K562 (cell line): Measurements from ENCODE around the gene OXSR1. TPM values are rescaled to one million over a fixed set of nuclear protein-coding genes. Genes with fewer than 3 reads are reported as not detected.
A peak's percentile ranks its signal among the peaks of the same experiment; 100 is the strongest.

Source experiments
- ATAC-seq: fragments of 200-7000 bp; cut with Tn5 transposase; 3 replicates; pipeline ENCODE4 v1.9.1; 2020; ENCODE audit warnings: moderate library complexity
- BruUV-seq: library from RNA; stranded (reverse); fragments of 400-500 nt; replicated peaks from 2 replicates; lab custom pipeline; 2021; lab: Mats Ljungman, UMichigan
- CTCF ChIA-PET: fragments of 300-600 bp; formaldehyde crosslinking; extraction: SDS; loops from one replicate; lab custom pipeline; 2021; ENCODE audit warnings: low intra/inter-chr PET ratio; lab: Yijun Ruan, JAX
- POLR2A ChIA-PET: fragments of 300-600, 350-650 bp; sonication (Branson Sonifier 250); formaldehyde crosslinking; extraction: SDS; loops from one replicate; lab custom pipeline; 2021; ENCODE audit warnings: antibody characterized with exemption, inconsistent platforms; lab: Yijun Ruan, JAX
- DNase-seq, 4 experiments: peaks; one replicate each; pipeline versions ENCODE4 v3.0.0 to v3.0.0-alpha.2; 2011 to 2018; ENCODE audit warnings: low spot score in 3 of 4, mixed read lengths in 3 of 4; ENCODE audit errors: extremely low read depth in 1 of 4
- FAIRE-seq: peaks from 2 replicates; lab custom pipeline; 2011; peaks lifted over from hg19 to GRCh38; lab: Jason Lieb, UNC
- H2AFZ ChIP-seq: 2 replicates; pipeline ENCODE4 v1.6.0; 2011; ENCODE audit warnings: low read depth, low read length, control low read depth, inconsistent platforms
- H3K27ac ChIP-seq: fragments of 200-600 bp; 3 replicates; pipeline ENCODE4 v1.8.0; 2011; ENCODE audit warnings: low read depth, mild to moderate bottlenecking, control low read depth, inconsistent platforms, low read length, moderate library complexity, mixed read lengths; ENCODE audit errors: extremely low read depth
- H3K27me3 ChIP-seq, 2 experiments: fragments of 300-600 bp in 1 of 2; 2 replicates in 1 of 2; 3 replicates in 1 of 2; pipeline versions ENCODE4 v1.6.0 to v1.8.0; 2011; ENCODE audit warnings: inconsistent platforms in 2 of 2, low read length in 2 of 2, mild to moderate bottlenecking in 1 of 2, mixed read lengths in 1 of 2, moderate library complexity in 1 of 2; ENCODE audit not compliant: control insufficient read depth in 2 of 2, insufficient read depth in 2 of 2
- H3K36me3 ChIP-seq: fragments of 300-600 bp; 3 replicates; pipeline ENCODE4 v1.8.0; 2011; ENCODE audit warnings: mild to moderate bottlenecking, low read length, inconsistent platforms; ENCODE audit not compliant: control insufficient read depth, insufficient read depth
- H3K4me1 ChIP-seq, 2 experiments: fragments of 200-600 bp in 1 of 2; replicated peaks in 1 of 2; 2 replicates in 1 of 2; 3 replicates in 1 of 2; pipeline versions ENCODE4 v1.5.1 to v1.8.0; 2011; ENCODE audit warnings: inconsistent platforms in 2 of 2, low read length in 2 of 2, mild to moderate bottlenecking in 1 of 2, mixed read lengths in 1 of 2, moderate library complexity in 1 of 2; ENCODE audit not compliant: control insufficient read depth in 2 of 2, insufficient read depth in 2 of 2
- H3K4me2 ChIP-seq: 2 replicates; pipeline ENCODE4 v1.6.1; 2011; ENCODE audit warnings: low read length, control low read depth, inconsistent platforms, mixed read lengths; ENCODE audit not compliant: insufficient read depth
- H3K4me3 ChIP-seq: fragments of 200-600 bp; sonication (generic), shearing (Covaris generic); 2 replicates; pipeline ENCODE4 v1.5.1; 2016; ENCODE audit warnings: control low read depth, inconsistent platforms
- H3K79me2 ChIP-seq: fragments of 200-600 bp; 3 replicates; pipeline ENCODE4 v1.8.0; 2011; ENCODE audit warnings: low read length, inconsistent platforms; ENCODE audit not compliant: control insufficient read depth, insufficient read depth
- H3K9ac ChIP-seq, 2 experiments: 2 replicates each; pipeline versions ENCODE4 v1.6.0 to v1.6.1; 2011; ENCODE audit warnings: low read depth in 2 of 2, low read length in 2 of 2, control low read depth in 1 of 2, inconsistent platforms in 1 of 2, mild to moderate bottlenecking in 1 of 2, mixed read lengths in 1 of 2; ENCODE audit not compliant: insufficient read depth in 1 of 2
- H3K9me1 ChIP-seq: one replicate; pipeline ENCODE4 v1.6.0; 2011; ENCODE audit warnings: inconsistent platforms, mild to moderate bottlenecking, low read length, moderate library complexity; ENCODE audit not compliant: control insufficient read depth, insufficient read depth
- H3K9me3 ChIP-seq: replicated peaks from 2 replicates; pipeline ENCODE4 v1.5.1; 2011; ENCODE audit warnings: low read depth, low read length, inconsistent platforms; ENCODE audit not compliant: control insufficient read depth, insufficient read depth
- H4K20me1 ChIP-seq: replicated peaks from 2 replicates; pipeline ENCODE4 v1.6.1; 2011; ENCODE audit warnings: low read length, inconsistent platforms, mixed read lengths; ENCODE audit not compliant: control insufficient read depth, insufficient read depth
- CCNT2 ChIP-seq: IDR thresholded peaks from 2 replicates; pipeline ENCODE4 v1.6.1; 2011; ENCODE audit warnings: borderline replicate concordance, low read depth, mild to moderate bottlenecking, moderate library complexity, mixed read lengths, low read length; ENCODE audit not compliant: insufficient read length; ENCODE audit errors: extremely low read depth
- GABPB2 ChIP-seq: fragments of 250-450 bp; sonication (Bioruptor Pico); conservative IDR thresholded peaks from 2 replicates; pipeline ENCODE4 v1.5.1; 2021; ENCODE audit warnings: mild to moderate bottlenecking
- SMARCB1 ChIP-seq: IDR thresholded peaks from 2 replicates; pipeline ENCODE4 v1.6.1; 2011; ENCODE audit warnings: improper control_type of control experiment, low read depth; ENCODE audit not compliant: insufficient read length
- WGBS: fragments of 100-300 bp; shearing (Covaris generic); methylation state at CpG from one replicate; pipeline ENCODE4 v1.1.6; 2016; ENCODE audit warnings: low coverage, mixed read lengths; ENCODE audit not compliant: insufficient coverage; ENCODE audit errors: missing lambda C conversion rate; 5-methylcytosine and 5-hydroxymethylcytosine counted together
- in situ Hi-C: fragments of 300-500 bp; cut with MboI; formaldehyde crosslinking; loops from 4 replicates; pipeline ENCODE4 v1.15.0; 2018; ENCODE audit warnings: inconsistent platforms, mixed read lengths
- intact Hi-C: fragments of 100-400 bp; cut with micrococcal nuclease; formaldehyde crosslinking; loops from 2 replicates; pipeline ENCODE4 v1.14.2; 2022
- polyA plus RNA-seq, 8 experiments: library from polyadenylated mRNA; depleted of rRNA in 4 of 8; stranded (reverse) in 5 of 8; unstranded in 3 of 8; fragments of >200 nt; fragmentation: Nextera tagmentation in 2 of 8; fragmentation: Illumina TruSeq in 1 of 8; extraction: Ambion mirVana in 2 of 8; extraction: Trizol in 1 of 8; gene quantifications; 2 replicates each; pipeline versions ENCODE4 v1.2.1 to v1.2.3, GENCODE V29; 2011 to 2014; ENCODE audit warnings: inconsistent platforms in 1 of 8, missing spikeins in 1 of 8
- total RNA-seq, 7 experiments: library from RNA; depleted of rRNA in 6 of 7; stranded (reverse); fragments of >200 nt in 6 of 7; fragmentation: Illumina TruSeq in 2 of 7; extraction: Trizol in 2 of 7; gene quantifications; 2 replicates each; pipeline versions ENCODE4 v1.2.1 to v1.2.3, GENCODE V29; 2011 to 2021; ENCODE audit warnings: low replicate concordance in 1 of 7
- TF ChIP-seq, protein P1 (sequence below): fragments of 200-800 bp; sonication (Bioruptor generic); IDR thresholded peaks from 2 replicates; pipeline ENCODE4 v1.6.1; 2017; ENCODE audit warnings: missing genetic modification characterization, missing compliant biosample characterization

OXSR1 gene
- total and polyA plus RNA-seq, 9 of the 15 experiments (the other 6 are each of a cell fraction or from before 2014, with no cell fraction given), result 15.7 to 87.6 (median 48.7) TPM

DNA sequence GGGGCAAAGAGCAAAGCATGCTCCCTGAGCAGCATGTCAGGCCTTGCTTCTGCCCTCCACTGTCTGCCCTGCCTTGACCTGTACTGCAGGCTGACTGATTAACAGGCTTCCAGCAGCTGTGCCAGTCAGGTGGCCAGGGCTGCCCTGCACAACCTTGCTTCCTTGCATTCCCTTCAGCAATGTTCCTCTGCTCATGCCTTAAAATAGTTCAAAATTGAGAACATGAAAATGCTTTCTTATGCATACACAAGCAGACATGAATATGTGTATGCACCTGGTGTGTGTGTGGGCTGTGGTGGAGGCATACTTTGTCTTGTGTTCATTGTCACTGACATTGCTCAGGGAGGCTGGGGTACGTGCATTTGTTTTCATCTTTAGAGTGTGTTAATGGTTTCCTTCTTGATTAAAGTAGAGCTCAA is 99.0 kb downstream of the OXSR1 start:
- Histone ChIP-seq H3K79me2 (no peaks in the 10 kb centered on the region), H3K4me1 (peaks cover 4 to 13% of the 10 kb centered on the region in 2 experiments; a peak in 2 of 5 replicates), H3K27ac (no peak overlapping the region), H3K27me3 (peaks cover 0 to 7% of the 10 kb centered on the region in 2 experiments; a peak in 1 of 5 replicates), H3K9me3 (no peaks in the 10 kb centered on the region), H3K36me3 (no peaks in the 10 kb centered on the region), H3K9me1 (no peaks in the 10 kb centered on the region), H3K9ac (0 out of 4 replicates have a peak overlapping the region, but pooled peaks of 1 of the 2 experiments have one; percentile 3), H4K20me1 (peaks cover 5% of the 10 kb centered on the region; the same call in 1 of the 2 replicates), H3K4me3 (no peak overlapping the region), H2AFZ (no peak overlapping the region), H3K4me2 (peak overlapping the region; percentile 32; the same call in 1 of the 2 replicates)
- WGBS, result 0% methylated on average over 1 of the region's 1 CpG
- no TSS peak for BruUV-seq
- no peak; the same call in 1 of the 3 replicates for ATAC-seq
- no peak for DNase-seq
- FAIRE-seq, result no peak
- in situ Hi-C loops (no loop called here), intact Hi-C loops (no loop called here)
- CTCF ChIA-PET, result no interaction called here
- TF ChIP-seq GABPB2 (CRISPR knock-in tag) (no peak), SMARCB1 (no peak), CCNT2 (no peak)
- TF ChIP-seq, protein P1, sequence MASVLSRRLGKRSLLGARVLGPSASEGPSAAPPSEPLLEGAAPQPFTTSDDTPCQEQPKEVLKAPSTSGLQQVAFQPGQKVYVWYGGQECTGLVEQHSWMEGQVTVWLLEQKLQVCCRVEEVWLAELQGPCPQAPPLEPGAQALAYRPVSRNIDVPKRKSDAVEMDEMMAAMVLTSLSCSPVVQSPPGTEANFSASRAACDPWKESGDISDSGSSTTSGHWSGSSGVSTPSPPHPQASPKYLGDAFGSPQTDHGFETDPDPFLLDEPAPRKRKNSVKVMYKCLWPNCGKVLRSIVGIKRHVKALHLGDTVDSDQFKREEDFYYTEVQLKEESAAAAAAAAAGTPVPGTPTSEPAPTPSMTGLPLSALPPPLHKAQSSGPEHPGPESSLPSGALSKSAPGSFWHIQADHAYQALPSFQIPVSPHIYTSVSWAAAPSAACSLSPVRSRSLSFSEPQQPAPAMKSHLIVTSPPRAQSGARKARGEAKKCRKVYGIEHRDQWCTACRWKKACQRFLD (CRISPR knock-in tag), result 0 out of 2 replicates have a peak, but pooled peaks have one; percentile 26
- POLR2A ChIA-PET, result interaction anchor here (0.6 to 1.5 kb wide), 8 partner anchors 8 to 152 kb away, joined by 3 to 7 read pairs (median 3); partner anchors contain the start of gene OXSR1
